Stimulated activated naive CD8-positive, alpha-beta T cell treated with anti-CD3 and anti-CD28 coated beads, Interleukin-15, amount 100 ng/mL, for 72 hours (primary cell): Measurements from ENCODE around the gene SIGLECL1.

Experiments
- ATAC-seq: fragments of 150-1000 bp; cut with Tn5 transposase; 2 replicates; pipeline ENCODE4 v1.10.0; 2021; ENCODE audit warnings: mild to moderate bottlenecking, moderate library complexity
- DNase-seq, 2 donors: peaks; one replicate each; pipeline ENCODE4 v3.0.0; 2021 to 2022
- H3K27ac Mint-ChIP-seq, 2 donors: one replicate each; pipeline ENCODE4 v1.8.0; 2022; ENCODE audit warnings: mild to moderate bottlenecking in 2 of 2, mixed read lengths in 2 of 2, moderate library complexity in 2 of 2
- H3K27me3 Mint-ChIP-seq: one replicate; pipeline ENCODE4 v1.8.0; 2022; ENCODE audit warnings: mixed read lengths
- H3K4me1 Mint-ChIP-seq: one replicate; pipeline ENCODE4 v1.8.0; 2022; ENCODE audit warnings: mild to moderate bottlenecking, mixed read lengths
- H3K4me3 Mint-ChIP-seq, 2 donors: one replicate each; pipeline ENCODE4 v1.8.0; 2022; ENCODE audit warnings: mild to moderate bottlenecking in 2 of 2, mixed read lengths in 2 of 2, moderate library complexity in 1 of 2
- H3K9me3 Mint-ChIP-seq, 2 donors: one replicate each; pipeline ENCODE4 v1.8.0; 2022; ENCODE audit warnings: mixed read lengths in 2 of 2

Gene SIGLECL1

DNA sequence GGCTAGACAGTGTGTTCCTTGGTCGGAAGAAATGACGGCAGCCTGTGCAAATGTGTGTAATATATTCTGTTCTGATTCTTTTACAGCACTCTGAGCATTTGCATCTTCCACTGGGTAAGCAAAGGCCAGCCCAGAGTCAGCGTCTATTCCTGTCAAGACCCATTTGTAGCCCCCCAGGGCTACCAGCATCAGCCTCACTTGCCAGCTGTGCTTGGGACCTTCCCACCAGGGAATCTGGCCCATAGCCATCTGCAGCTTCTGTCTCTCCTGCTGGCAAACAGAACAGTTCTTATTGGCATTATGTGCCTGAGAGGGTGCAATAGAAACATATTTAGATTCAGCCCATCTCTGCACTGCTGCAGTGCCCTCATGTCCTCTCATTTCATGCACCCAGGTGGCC lies 54.6 kb downstream of the SIGLECL1 start:
- DNase-seq, result no peak
- H3K27ac Mint-ChIP-seq, result no peak overlapping the region
- no peaks in the 10 kb centered on the region for H3K4me1 Mint-ChIP-seq
- H3K9me3 Mint-ChIP-seq, result peaks cover 20% of the 10 kb centered on the region in 2 donors
- no peak for ATAC-seq
- no peak overlapping the region for H3K4me3 Mint-ChIP-seq
- peaks cover 42% of the 10 kb centered on the region for H3K27me3 Mint-ChIP-seq

DNA sequence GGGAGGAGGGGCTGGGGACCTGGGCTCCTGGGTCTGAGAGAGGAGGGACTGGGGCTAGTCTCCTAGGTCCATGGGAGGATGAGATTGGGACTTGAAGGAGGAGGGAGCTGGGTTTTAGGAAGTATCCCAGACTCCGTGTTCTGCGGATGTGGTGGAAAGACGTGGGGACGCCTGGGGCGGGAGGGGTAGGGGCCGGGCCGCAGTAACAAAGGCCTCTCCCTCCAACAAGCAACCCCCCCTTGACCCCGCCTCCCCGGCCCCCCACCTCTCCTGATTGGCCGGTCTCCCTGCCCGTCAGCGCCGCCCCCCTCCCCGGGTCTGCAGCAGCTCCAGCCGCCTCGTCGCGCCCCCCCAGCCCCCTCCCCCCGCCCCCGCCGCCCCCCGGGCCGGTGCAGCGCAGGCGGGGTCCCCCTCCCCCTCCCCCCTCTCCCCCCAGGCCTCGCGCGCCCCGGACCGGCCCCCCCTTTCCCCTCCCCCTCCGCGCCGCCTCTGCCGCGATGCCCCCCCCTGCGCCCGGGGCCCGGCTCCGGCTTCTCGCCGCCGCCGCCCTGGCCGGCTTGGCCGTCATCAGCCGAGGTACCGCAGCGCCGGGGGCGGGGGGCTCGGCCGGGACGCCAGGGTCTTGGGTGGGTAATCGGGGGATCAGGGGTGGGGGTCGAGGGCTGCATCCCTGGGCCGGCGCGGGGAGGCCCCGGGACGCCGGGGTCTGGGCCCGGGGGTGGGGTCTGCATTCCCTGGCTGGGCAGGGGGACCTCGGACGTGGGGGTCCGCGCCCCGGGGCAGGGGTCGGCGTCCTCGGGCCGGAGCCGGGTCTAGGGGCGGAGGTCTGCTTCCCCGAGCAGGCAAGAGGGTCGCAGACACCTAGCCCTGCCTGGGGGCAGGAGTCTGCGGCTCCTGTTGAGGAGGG lies 60.7 kb downstream of the SIGLECL1 start, which contains the start of gene IGLON5:
Gene IGLON5 (plus strand): TSS at position 294 of the 907 bp plus-strand sequence. CDS start 204 bp downstream, at position 498.
- Mint-ChIP-seq H3K4me1 (no peaks in the 10 kb centered on the region), H3K4me3 (no peak within 1 kb of the TSS), H3K27ac (no peak within 1 kb of the TSS), H3K9me3 (peaks cover 13 to 21% of the 10 kb centered on the region in 2 donors), H3K27me3 (peaks cover 72% of the 10 kb centered on the region)
- DNase-seq, result no peak
- ATAC-seq, result peak; percentile 20

GRCh38 chr19:51316688-51317087 lies 65.8 kb downstream of the SIGLECL1 start:
- no peak overlapping the region for H3K27ac Mint-ChIP-seq
- ATAC-seq (no peak), DNase-seq (no peak)
- H3K4me3 Mint-ChIP-seq, result no peak overlapping the region
- H3K9me3 Mint-ChIP-seq, result peaks cover 4 to 10% of the 10 kb centered on the region in 2 donors
- H3K4me1 Mint-ChIP-seq, result no peaks in the 10 kb centered on the region
- H3K27me3 Mint-ChIP-seq, result peaks cover 39% of the 10 kb centered on the region

- Mint-ChIP-seq H3K27me3 (peaks cover 36% of the 10 kb centered on the region), H3K9me3 (peaks cover 4 to 10% of the 10 kb centered on the region in 2 donors), H3K27ac (no peak overlapping the region), H3K4me3 (no peak overlapping the region), H3K4me1 (no peaks in the 10 kb centered on the region)
- ATAC-seq (no peak), DNase-seq (no peak)
Measured at GRCh38 chr19:51317376-51317775, 66.5 kb downstream of the SIGLECL1 start.

DNA sequence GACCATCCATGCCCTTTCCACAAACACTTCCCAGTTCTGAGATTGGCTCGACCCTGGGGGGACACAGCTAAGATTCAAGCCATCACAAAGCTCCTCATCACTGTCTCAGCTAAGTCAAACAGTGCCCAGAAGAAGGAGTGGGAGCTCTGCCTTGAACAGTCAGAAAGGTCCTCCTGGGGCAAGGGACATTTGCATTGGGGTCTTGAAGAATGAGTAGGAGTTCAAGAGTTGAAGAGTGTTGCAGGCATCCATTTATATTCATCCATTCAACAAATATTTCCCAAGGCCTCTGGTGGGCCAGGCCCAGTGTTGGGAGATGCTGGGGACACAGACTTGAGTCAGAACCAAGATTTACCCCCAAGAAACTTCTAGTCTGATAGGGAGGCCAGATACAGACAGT lies 67.1 kb downstream of the SIGLECL1 start:
- H3K4me3 Mint-ChIP-seq, result no peak overlapping the region
- peaks cover 36% of the 10 kb centered on the region for H3K27me3 Mint-ChIP-seq
- H3K9me3 Mint-ChIP-seq, result peaks cover 4 to 10% of the 10 kb centered on the region in 2 donors
- no peak for ATAC-seq
- no peaks in the 10 kb centered on the region for H3K4me1 Mint-ChIP-seq
- no peak overlapping the region for H3K27ac Mint-ChIP-seq
- no peak for DNase-seq
